Measurements from ENCODE around the gene TMPRSS6.

GRCh38 chr22:37079158-37079557 lies 30.4 kb downstream of the TMPRSS6 start:
- TF ChIP-seq, protein P1, sequence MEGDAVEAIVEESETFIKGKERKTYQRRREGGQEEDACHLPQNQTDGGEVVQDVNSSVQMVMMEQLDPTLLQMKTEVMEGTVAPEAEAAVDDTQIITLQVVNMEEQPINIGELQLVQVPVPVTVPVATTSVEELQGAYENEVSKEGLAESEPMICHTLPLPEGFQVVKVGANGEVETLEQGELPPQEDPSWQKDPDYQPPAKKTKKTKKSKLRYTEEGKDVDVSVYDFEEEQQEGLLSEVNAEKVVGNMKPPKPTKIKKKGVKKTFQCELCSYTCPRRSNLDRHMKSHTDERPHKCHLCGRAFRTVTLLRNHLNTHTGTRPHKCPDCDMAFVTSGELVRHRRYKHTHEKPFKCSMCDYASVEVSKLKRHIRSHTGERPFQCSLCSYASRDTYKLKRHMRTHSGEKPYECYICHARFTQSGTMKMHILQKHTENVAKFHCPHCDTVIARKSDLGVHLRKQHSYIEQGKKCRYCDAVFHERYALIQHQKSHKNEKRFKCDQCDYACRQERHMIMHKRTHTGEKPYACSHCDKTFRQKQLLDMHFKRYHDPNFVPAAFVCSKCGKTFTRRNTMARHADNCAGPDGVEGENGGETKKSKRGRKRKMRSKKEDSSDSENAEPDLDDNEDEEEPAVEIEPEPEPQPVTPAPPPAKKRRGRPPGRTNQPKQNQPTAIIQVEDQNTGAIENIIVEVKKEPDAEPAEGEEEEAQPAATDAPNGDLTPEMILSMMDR (conservative IDR thresholded peaks at IDR 0.05) = no peak
- no peak for TF ChIP-seq EZH2 (IDR thresholded peaks at IDR 0.05; ENCODE audit: low read depth)
